Epithelial cell of prostate (primary cell): Measurements from ENCODE around the gene TNRC18.
A peak's percentile ranks its signal among the peaks of the same experiment; 100 is the strongest.

Experiments
- DNase-seq: peaks from one replicate; pipeline ENCODE4 v3.0.0-alpha.2; 2011; ENCODE audit warnings: low read depth, low spot score
- H3K27ac ChIP-seq: fragments of 450-650 bp; 2 replicates; pipeline ENCODE4 v1.5.1; 2017; ENCODE audit warnings: mild to moderate bottlenecking

TNRC18 gene

DNA sequence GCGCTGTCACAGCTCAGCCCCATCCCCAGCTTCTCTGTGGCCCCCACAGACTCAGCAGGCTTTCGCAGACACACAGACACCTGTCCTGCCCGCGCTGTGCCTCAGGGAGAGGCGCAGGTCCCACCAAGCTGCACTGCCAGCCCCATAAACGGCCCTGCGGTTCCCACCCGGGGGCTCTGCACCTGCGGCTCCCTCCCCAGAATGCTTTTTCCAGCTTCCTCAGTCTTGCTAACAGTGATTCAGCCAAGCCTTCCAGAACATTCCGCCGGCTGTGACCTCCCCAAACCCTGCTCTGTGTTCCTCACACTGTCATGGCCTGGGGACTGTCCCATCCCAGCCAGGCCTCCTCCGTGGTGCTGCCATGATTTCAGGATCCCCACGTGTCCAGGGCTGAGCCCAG lies 27.8 kb upstream of the TNRC18 start:
- no peak overlapping the region for H3K27ac ChIP-seq

DNA sequence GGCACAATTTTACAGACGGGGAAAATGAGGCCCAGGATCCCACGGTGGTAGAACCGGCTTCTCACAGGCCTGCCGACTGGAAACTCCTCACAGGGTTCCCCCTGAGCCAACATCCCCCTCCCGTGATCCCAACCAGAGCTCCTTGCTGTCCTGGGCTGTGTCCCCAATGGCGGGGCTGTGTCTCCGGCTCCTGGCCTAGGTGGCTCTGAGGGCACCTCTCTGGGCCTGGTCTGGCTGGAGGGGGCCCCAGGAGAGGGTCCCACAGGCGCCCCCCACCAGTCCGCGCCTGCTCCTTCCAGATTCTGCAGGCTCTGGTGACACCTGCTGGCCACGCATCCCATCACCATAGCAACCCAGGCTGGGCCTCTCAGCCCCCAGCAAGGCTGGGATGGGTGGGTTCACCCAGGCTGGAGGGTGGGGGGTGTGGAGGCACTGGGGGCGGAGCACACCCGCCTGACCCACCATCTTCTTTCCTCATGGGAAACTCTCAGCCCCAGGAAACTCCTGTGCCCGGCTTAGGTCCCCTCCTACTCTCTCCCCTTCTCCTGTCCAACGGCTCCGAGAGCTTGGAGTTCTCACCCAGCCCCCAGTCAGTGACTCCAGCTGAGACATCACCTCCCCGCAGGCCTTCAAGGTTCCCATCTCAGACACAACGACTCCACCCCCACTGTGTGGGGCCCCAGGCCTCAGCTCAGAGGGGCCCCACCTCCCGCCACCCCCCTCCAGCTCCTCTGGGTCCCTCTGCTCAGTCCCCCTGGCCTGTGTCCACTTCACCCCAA lies 27.1 kb upstream of the TNRC18 start:
- H3K27ac ChIP-seq: no peak overlapping the region
- no peak for DNase-seq

More for the DNA sequence above, 27.8 kb upstream of the TNRC18 start:
- no peak for DNase-seq

DNA sequence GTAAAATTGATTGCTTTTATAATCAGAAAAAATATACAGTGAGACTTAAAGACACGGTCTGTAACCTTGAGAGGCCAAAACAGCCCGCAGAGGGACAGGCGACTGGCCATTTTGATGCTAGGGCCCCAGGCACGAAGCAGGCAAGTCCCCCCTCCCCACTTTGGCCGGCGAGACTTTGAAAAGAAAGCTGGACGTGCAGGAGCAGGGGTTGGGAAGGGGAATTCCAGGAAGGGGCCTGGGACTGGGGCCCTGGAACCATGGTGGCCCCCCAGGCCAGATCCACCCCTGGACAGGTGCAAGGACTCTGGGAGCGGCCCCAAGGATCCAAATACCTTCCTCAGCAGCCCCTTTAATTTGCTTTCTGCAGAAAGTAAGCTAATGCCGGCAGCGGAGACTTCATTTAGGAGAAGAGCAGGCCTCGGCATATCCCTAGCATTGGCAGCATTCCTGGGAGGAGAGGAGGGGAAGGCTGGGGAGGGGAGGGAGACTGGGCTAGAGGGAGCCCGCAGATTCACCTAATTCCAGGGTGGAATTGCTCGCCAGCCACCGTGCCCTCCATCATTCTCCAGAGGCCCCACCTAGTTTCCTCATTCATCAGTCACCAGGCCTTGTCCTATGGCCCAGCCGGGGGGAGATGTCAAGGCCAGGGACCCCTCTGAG lies 24.9 kb upstream of the TNRC18 start:
- no peak overlapping the region for H3K27ac ChIP-seq
- no peak for DNase-seq

DNA sequence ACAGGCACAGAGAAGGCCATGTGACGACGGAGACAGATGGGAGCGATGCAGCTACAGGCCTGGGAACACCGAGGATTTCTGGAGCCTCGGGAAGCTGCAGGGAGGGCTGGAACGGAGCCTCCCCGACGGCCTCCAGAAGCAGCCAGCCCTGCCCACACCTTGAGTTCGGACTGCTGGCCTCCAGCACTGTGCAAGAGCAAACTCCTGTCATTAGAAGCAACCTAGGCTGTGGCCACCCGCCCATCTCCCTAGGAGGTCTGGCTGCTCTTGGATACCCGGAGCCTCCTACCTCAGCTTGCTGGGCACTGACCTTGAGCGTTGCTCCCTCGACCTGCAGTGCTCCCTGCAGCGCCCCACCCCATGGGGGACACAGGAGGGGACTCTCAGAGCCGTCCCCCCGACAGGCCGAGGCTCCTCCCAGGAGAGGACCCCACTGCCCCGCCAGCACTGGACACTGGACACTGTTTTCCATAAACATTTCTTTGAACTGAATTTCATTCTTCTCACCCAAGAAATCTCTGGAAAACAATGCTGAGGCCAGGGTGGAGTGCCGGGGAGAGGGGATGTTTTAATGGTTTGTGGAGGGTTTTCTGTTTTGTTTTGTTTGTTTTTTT lies 22.5 kb upstream of the TNRC18 start:
- H3K27ac ChIP-seq: no peak overlapping the region
- no peak for DNase-seq

DNA sequence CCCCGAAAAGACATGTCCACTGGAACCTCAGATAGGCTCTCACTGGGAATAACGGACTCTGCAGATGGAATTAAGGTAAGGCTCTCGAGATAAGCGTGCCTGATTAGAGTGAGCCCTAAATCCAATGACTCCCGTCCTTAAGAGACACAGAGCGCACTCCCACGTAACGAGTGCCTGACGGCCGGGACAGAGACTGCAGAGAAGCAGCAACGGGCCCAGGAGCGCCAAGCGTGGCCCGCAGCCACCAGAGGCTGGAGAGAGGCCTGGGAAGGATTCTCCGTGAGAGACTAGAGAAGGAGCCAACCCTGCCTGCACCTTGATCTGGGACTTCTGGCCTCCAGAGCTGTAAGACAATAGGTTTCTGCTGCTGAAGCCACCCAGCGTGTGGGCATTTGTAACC lies 20.0 kb upstream of the TNRC18 start:
- DNase-seq: no peak
- H3K27ac ChIP-seq: no peak overlapping the region

DNA sequence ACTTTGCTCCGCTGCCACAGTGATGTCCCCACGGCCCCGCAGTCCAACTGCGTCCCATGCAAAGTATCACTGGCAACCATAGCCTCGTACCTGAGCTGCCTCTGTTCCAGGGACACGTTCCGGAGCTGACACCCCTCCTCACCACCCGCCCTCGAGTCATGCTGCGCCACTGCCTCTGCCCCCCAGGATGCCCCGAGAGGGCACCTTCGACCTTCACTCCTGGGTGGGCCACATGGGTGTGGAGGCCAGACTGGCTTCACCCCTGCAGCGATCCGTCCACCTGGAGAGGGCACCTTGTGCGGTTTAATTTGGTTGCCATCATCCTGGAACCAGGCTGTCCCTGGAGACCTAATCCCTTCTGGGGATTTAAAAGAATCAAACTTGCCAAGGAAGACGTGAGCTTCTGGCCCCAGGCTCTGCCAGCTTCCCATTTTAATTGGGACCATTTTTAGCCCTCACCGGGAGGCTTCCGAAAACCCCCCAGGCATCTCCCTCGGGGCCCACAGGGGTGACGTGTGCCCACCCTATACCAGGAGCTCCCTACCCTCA lies 19.2 kb upstream of the TNRC18 start:
- no peak for DNase-seq
- H3K27ac ChIP-seq: no peak overlapping the region

DNA sequence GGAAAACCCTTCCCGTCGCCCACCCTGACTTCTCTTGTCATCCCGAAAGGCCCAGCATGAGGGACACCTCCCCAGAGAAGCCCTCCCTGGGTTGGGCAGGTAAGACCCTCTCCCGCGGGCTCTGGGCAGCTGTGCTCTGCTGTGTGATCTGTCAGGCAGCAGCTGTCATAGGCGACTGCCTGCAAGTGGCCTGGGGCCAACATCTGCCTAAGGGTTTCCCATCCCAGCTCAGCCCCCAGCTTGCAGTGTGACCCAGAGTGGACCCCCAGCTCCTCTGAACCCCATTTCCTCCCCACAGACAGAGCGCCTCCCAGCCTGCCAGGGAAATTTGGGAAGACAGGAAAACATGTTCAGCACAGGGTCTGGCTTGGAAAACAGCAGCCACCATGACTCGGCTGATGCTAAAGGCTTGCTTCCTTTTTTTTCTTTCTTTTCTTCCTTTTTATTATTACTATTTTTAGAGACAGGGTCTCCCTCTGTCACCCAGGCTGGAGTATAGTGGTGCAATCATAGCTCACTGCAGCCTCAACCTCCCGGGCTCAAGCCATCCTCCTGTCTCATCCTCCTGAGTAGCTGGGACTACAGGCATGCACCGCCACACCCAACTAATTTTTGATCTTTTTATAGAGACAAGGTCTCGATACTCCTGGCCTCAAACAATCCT lies 18.3 kb upstream of the TNRC18 start:
- H3K27ac ChIP-seq: no peak overlapping the region
- DNase-seq: no peak

DNA sequence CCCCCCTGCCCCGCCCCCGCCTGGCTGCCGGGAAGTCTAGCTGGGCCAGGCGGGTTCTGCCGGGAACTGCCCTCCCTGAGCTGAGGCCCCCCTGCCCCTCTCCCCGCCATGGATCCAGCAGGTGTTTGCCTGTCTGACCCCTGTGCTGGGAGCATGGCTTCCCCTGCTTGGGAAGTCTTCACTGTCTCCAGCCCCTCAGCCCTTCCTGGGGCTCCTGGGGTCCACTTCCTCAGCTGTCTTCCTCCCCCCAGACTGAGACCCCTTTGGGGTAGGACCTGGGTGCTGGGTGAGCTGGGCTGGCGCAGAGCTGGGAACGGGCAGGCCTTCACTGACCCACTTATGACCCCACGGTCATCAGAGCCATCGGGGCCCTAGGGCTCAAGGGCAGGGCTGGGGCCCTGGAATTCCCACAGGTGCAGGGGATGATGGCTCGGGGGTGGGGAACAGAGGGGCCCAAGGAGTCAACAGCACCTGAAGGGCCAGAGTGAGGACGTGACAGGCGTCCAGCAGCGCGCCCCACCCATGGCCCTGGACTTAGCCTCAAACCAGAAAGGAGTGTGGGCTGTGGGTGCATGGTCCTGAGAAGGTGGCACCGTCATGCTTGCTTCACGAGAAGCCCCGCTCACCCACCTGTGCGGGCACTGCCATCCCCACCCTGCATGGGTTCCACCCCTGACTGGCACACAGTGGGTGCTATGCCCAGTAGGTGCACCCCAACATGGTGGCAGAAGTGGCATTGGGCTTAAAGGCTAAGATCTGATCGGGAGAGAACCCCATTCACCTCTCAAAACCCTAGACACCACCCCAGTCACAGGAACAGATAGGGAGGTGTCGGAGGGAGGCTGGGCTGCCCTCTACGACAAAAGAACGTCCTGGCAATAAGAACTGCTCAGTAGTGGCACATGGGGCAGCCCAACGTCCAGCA lies 16.2 kb upstream of the TNRC18 start:
- DNase-seq: no peak
- H3K27ac ChIP-seq: no peak overlapping the region

DNA sequence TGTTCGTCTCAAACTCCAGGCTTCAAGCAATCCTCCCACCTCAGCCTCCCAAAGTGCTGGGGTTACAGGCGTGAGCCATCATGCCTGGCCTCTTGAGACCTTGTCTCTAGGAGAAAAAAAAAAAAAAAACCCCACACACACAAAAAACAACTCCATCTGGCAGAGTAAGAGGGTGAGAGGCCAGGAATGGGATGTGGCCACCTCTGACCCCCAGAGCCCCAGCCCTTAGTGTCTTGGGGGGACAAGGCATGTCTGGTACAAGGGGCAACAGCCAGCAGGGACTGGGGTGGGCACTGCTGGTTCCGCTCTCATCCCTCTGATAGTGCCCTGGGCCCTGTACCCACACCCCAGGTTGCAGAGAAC lies 15.6 kb upstream of the TNRC18 start:
- no peak overlapping the region for H3K27ac ChIP-seq
- no peak for DNase-seq

DNA sequence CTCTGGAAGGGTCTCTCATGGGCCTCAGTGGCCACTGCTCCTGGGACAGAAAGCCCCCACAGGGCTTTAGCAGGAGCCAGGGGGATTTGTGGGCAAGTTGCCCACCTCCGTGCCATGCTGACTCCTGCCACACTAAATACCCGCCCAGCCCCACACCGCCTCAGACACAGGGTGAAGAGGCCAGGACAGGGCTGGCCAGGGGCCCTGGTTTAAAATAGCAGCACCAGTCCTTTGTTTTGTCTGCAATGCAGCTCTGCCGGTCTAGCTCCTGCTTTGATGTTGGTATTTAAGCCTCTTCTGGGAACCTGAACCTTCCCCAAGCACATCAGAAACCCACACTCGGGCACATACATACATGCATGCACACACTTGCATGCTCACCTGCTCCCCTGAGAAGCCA lies 14.4 kb upstream of the TNRC18 start:
- DNase-seq: no peak
- H3K27ac ChIP-seq: no peak overlapping the region

DNA sequence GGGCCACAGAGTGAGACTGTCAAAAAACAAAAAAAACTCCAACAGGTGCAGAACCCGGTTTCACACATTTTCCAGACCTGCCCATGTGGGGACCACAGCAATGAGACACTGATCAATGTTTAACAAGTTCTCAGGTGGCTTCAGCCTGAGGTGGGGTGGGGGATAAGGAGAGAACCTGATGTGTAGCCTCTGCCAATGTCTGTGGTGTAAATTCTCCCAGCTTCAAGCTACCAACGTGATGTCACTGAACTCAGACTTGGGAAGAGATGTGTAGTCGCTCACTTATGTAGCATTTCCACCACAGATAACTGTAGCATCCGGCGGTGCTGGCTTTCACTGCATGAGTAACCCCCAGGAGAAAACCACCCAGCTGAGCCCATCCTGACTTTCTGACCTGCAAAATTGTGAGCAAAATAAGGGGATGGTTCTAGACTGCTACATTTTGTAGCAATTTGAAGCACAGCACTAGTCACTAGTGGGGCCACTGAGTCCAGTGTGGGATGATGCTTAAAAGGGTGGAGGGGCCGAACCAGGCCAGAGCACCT lies 13.8 kb upstream of the TNRC18 start:
- H3K27ac ChIP-seq: no peak overlapping the region
- no peak for DNase-seq

DNA sequence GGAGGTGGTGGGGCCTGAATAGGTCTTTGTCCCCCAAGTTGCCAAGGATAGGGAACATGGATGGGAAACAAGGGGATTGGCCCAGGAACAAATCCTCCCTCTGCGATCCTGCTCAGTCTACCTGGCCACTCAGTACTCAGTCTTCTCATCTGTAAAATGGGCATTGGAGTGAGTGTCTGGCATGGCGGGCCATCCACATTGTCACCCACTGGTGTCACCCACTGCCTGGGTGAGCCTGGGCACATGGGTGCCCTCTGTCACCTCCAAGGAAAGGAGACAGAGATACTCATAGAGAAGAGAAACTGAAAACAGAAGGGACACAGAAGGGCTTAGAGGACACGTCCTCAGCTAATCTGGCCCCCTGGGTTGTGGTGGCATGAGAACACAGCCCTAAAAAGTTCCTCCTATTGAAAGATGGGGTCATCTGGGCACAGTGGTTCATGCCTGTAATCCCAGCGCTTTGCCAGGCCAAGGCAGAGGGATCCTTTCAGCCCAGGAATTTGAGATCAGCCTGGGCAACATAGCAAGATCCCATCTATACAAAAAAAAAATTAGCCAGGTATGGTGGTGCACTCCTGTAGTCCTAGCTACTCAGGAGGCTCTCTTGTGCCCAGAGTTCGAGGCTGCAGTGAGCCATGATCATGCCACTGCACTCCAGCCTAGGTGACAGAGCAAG lies 12.5 kb upstream of the TNRC18 start:
- H3K27ac ChIP-seq: no peak overlapping the region
- DNase-seq: no peak

DNA sequence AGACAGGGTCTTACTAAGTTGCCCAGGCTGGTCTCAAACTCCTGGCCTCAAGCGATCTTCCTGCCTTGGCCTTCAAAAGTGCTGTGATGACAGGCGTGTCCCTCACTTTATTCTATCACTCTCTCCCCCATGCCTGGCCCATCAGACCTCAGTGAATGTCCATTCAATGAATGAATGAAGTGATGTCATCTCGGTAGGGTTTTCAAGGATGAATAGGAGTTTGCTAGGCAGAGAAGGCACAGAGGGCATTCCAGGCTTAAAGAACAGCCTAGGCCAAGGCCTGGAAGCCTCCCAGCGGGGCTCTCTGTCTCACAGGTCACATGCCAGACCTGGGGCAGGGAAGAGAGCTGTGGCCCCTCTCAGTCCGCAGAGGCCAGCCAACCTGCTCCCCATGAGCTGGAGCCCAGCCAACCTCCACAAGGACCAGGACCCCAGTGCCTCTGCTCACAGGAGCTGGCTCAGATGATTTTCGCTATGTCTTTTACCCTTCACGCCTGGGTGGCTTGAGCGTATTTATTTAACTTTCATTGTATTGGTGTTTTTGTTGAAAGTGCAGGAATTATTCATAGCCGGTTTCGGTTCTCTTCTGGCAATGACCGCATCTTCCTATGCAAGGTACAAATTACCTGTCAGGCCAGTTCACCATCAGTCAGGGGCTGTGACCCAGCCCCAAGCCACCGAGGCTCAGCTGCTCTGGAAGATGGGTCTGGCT lies 11.8 kb upstream of the TNRC18 start:
- H3K27ac ChIP-seq: no peak overlapping the region
- DNase-seq: no peak

DNA sequence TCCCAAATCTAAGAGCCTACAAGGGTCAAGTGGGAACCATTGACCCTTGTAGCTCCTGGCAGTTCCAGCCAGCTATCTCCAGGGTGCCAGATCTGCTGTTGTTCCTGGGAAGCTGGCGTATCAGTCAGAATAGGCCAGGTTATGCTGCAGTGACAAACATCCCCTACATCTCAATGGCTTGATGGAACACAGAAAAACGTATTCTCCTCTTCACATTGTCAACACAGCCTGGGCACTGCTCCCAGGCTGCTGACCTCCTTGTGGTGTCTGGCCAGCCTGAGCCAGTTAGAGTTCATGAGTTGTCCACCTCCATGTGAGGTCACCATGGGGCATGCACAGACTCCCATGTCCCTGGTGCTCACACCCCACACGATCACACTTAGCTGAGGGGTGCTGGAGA lies 9.5 kb upstream of the TNRC18 start:
- H3K27ac ChIP-seq: no peak overlapping the region
- DNase-seq: no peak

DNA sequence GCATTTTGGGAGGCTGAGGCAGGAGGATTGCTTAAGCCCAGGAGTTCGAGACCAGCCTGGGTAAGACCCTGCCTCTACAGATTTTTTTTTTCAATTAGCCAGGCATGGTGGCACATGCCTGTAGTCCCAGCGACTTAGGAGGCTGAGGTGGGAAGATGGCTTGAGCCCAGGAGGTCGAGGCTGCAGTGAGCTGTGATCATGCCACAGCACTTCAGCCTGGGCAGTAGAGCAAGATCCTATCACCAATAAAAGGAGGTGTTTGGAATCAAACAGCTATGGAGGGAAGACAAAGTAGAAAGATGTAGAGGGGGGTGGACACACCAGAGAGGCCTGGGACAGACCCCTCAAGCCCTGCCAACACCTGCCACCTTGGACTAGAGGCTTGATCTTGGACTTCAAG lies 9.1 kb upstream of the TNRC18 start:
- DNase-seq: no peak
- H3K27ac ChIP-seq: no peak overlapping the region

DNA sequence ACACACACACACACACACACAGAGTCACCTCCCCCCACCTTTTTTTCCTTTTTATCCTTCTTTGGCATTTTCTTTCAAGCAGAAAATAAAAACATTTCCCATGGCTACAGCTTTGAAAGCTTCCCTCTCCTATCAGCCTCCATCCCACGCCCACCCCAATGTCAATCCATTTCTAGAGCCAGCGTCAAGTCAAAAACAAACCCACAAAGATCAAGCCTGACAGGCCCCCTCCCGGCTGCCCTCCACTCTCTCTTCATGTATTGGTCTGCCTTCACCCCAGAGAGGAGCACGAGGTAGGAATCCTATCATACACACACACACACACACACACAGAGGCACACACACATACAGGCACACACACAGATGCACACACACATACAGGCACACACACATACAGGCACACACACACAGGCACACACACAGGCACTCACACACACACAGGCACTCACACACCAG lies 8.0 kb upstream of the TNRC18 start:
- no peak overlapping the region for H3K27ac ChIP-seq

DNA sequence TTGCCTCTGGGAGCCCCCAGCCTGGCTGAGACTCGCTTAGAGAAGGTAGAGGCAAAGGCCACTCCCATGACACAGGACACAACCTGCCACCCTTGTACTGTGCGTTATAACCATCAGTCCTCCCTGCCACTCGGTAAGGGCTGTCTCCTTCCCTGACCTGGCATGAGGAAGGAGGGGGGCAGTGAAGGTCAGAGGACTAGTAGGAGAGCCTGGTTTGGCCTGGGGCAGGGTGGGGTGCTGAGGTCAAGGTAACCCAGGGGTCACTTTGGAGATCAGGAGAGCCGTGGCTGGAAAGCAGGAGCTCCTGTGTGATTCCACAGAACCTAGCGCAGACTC lies 6.9 kb upstream of the TNRC18 start:
- H3K27ac ChIP-seq: peak overlapping the region; percentile 99
- DNase-seq: no peak

More for the DNA sequence above, 8.0 kb upstream of the TNRC18 start:
- no peak for DNase-seq

DNA sequence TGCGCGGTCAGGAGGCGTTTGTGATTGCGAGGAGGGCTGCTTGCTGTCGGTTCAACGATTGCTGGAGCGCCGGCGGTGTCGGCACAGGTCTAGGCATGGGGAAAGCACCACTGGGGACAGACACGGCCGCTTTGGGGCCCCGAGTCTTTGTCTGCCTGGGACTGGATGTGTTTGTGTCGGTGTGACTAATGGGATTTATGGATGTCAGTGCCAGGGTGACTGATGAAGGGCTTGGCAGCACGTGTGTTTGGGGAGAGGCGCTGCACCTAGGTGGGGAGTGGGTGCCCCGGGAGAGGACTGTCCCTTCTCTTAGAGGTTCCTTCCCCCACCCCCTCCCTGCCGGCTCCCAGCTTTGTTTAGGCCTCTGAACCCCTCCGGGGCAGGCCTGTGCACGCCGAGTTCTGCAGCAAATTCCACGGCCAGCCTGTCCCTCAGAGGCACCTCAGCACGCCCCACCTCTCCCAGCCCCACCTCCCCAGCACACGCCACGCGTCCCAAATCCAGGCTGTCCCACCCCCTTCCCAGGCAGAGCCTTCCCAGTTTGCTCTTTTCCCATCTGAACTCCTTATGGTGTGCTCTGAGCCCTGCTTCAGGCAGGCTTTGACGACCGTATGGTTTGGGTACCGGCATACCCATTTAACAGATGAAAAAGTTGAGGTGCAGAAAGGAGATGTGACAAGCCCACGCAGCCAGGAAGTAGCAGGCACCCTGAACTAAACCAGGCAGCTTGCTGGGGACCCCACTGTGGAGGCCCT lies 6.4 kb upstream of the TNRC18 start:
- DNase-seq: no peak
- H3K27ac ChIP-seq: peak overlapping the region; percentile 99
